Nephron progenitor cell (in vitro differentiated cells): ENCODE measurements around the gene TFRC.

Experiments used
- DNase-seq: peaks from one replicate; pipeline ENCODE4 v3.0.0; 2021
- H3K27ac Mint-ChIP-seq: 2 replicates; pipeline ENCODE4 v1.8.0; 2021; ENCODE audit warnings: mild to moderate bottlenecking, moderate library complexity, mixed read lengths
- H3K27me3 Mint-ChIP-seq: 2 replicates; pipeline ENCODE4 v1.8.0; 2021; ENCODE audit warnings: mild to moderate bottlenecking, low read depth, mixed read lengths; ENCODE audit not compliant: poor library complexity
- H3K36me3 Mint-ChIP-seq: 2 replicates; pipeline ENCODE4 v1.8.0; 2021; ENCODE audit warnings: low read depth, mixed read lengths
- H3K4me1 Mint-ChIP-seq: 2 replicates; pipeline ENCODE4 v1.8.0; 2021; ENCODE audit warnings: mixed read lengths
- H3K4me3 Mint-ChIP-seq: 2 replicates; pipeline ENCODE4 v1.8.0; 2021; ENCODE audit warnings: mild to moderate bottlenecking, moderate library complexity, mixed read lengths
- H3K9me3 Mint-ChIP-seq: 2 replicates; pipeline ENCODE4 v1.8.0; 2021; ENCODE audit warnings: mild to moderate bottlenecking, moderate library complexity, mixed read lengths
- TF ChIP-seq, protein P1 (sequence below): fragments of 200-600 bp; sonication (generic); IDR thresholded peaks from 2 replicates; pipeline ENCODE4 v1.5.0; 2021; ENCODE audit warnings: antibody characterized with exemption

The TFRC gene

DNA sequence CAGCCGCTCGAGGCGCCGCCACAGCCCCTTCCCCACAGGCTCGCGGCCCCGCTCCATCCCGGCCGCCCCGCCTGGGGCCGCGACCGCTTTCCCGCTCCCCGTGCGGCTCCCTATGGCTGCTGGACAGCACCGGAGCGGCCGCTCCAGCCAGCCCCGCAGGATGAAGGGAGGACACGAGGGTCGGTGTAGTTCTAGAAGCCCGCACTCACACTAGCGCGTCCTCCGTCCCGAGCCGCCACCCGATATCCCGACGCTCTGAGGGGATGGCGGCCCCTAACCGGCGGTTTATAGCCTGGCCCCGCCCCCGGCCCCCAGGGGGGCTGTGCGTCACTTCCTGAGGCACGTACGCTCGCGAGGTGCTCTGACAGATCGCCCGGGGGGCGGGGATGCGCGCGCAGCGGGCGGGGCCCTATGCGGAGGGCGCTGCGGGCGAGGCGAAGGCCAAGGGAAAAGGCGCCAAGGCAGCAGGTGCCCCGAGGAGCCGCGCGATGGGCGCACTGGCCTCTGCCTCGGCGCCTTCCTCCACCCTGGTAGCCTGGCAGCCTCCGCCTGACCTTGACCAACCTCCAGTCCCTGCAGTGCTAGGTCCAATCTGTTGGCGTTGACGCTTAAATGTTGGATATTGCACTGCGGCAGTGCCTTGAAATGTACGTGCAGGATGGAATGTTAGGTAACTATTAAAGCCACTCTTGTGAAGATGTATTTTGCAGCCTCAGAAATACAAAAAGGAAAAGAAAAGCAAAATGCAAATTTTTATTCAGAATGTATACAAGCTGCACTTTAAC, at the start of gene TFRC:
Gene TFRC (minus strand): TSS at position 257 of the 785 bp plus-strand sequence. CDS start 4,991 bp downstream, outside the sequence.
- Mint-ChIP-seq H3K36me3 (no peaks in the 10 kb centered on the region), H3K4me1 (peaks cover 28% of the 10 kb centered on the region), H3K27ac (peak within 1 kb of the TSS; percentile 97), H3K27me3 (no peaks in the 10 kb centered on the region), H3K9me3 (no peaks in the 10 kb centered on the region), H3K4me3 (peak within 1 kb of the TSS; percentile 96)
- TF ChIP-seq, protein P1, sequence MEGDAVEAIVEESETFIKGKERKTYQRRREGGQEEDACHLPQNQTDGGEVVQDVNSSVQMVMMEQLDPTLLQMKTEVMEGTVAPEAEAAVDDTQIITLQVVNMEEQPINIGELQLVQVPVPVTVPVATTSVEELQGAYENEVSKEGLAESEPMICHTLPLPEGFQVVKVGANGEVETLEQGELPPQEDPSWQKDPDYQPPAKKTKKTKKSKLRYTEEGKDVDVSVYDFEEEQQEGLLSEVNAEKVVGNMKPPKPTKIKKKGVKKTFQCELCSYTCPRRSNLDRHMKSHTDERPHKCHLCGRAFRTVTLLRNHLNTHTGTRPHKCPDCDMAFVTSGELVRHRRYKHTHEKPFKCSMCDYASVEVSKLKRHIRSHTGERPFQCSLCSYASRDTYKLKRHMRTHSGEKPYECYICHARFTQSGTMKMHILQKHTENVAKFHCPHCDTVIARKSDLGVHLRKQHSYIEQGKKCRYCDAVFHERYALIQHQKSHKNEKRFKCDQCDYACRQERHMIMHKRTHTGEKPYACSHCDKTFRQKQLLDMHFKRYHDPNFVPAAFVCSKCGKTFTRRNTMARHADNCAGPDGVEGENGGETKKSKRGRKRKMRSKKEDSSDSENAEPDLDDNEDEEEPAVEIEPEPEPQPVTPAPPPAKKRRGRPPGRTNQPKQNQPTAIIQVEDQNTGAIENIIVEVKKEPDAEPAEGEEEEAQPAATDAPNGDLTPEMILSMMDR, result no peak
- peak; percentile 98 for DNase-seq

GRCh38 chr3:196128172-196128843, 46.4 kb upstream of the TFRC start:
- Mint-ChIP-seq H3K27ac (no peak overlapping the region), H3K36me3 (no peaks in the 10 kb centered on the region), H3K4me3 (no peak overlapping the region), H3K4me1 (peaks cover 13% of the 10 kb centered on the region), H3K27me3 (peaks cover 10% of the 10 kb centered on the region), H3K9me3 (no peaks in the 10 kb centered on the region)
- no peak for DNase-seq
- TF ChIP-seq, protein P1, result no peak

DNA sequence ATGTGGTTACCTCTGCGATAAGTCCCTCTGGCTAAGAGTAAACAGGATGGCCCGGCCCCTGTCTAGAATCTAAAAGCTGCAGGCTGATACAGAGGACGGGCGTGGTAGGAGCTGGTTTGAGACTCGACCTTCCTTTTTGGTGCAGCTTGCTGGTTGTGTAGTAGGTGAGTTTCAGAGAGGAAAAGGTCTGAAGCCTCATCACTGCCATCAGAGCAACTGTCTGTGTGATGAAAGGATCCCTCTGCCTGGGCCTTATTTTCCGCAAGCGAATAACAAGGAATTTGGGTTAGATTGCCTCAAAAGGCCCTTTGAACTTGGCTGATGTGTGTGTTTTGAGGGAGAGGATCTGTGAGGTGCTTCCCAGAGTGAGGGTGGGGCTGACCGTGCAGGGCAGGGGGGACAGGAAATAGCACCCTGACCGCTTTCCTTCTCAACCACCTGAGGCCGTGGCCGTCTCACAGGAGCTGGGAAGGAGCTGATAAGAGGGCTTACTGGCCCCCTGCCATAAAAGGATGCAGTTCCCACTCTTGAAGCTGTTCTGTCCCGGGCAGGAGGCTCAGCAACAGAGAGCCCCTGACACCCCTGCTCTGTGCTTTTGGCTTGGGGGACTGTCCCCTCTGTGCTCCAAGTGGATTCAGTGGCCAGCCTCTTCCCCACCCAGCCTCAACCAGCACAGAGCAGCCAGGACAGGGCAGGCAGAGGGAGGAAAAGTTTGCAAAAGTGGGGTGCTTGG, 45.6 kb upstream of the TFRC start:
- H3K27ac Mint-ChIP-seq, result peak overlapping the region; percentile 11

GRCh38 chr3:196124608-196125007, 42.7 kb upstream of the TFRC start:
- no peak for DNase-seq
- Mint-ChIP-seq H3K4me3 (no peak overlapping the region), H3K27ac (no peak overlapping the region), H3K4me1 (peaks cover 18% of the 10 kb centered on the region), H3K27me3 (peaks cover 2% of the 10 kb centered on the region), H3K36me3 (no peaks in the 10 kb centered on the region), H3K9me3 (no peaks in the 10 kb centered on the region)
- TF ChIP-seq, protein P1, result no peak

More for the DNA sequence above, 45.6 kb upstream of the TFRC start:
- no peaks in the 10 kb centered on the region for H3K9me3 Mint-ChIP-seq
- H3K4me1 Mint-ChIP-seq, result peaks cover 18% of the 10 kb centered on the region
- DNase-seq, result no peak
- H3K27me3 Mint-ChIP-seq, result peaks cover 10% of the 10 kb centered on the region
- TF ChIP-seq, protein P1, result no peak
- no peaks in the 10 kb centered on the region for H3K36me3 Mint-ChIP-seq
- no peak overlapping the region for H3K4me3 Mint-ChIP-seq

GRCh38 chr3:196122688-196123046, 40.8 kb upstream of the TFRC start:
- DNase-seq, result no peak
- H3K27ac Mint-ChIP-seq, result peak overlapping the region; percentile 20
- H3K27me3 Mint-ChIP-seq, result peaks cover 2% of the 10 kb centered on the region
- peaks cover 18% of the 10 kb centered on the region for H3K4me1 Mint-ChIP-seq
- TF ChIP-seq, protein P1, result no peak
- no peak overlapping the region for H3K4me3 Mint-ChIP-seq
- H3K36me3 Mint-ChIP-seq, result no peaks in the 10 kb centered on the region
- no peaks in the 10 kb centered on the region for H3K9me3 Mint-ChIP-seq
